GM19397 (cell line): Measurements from ENCODE around the gene TSHZ1.
"Not testable (repeated sequence)": the region's sequence is repeated elsewhere in the genome, so short reads cannot be mapped to it uniquely, and the experiment has no call there.

Experiments
- ATAC-seq: cut with Tn5 transposase; IDR thresholded peaks from one replicate; pipeline ENCODE4 v1.9.1; 2021; ENCODE audit warnings: mild to moderate bottlenecking, moderate library complexity; ENCODE audit not compliant: unreplicated experiment

The TSHZ1 gene

DNA sequence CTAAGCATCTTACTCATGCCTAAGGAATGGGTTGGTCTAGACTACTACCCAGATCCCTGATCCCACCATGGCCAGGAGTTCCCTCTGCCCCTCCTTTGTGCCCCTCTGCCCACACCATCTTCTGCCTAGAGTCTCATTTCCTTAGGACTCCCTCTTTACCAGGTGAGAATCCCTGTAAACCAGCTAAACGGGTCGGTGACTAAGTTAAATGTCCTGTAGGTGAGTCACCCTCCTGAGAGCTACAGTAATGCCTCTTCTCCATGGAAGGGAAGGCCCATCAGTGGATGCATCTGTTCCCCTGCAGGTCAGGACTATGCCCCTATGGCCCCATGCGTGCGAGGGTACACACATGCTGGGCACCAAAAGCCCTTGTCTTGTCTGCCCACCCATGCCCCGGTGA, 27.1 kb upstream of the TSHZ1 start:
- no peak for ATAC-seq

DNA sequence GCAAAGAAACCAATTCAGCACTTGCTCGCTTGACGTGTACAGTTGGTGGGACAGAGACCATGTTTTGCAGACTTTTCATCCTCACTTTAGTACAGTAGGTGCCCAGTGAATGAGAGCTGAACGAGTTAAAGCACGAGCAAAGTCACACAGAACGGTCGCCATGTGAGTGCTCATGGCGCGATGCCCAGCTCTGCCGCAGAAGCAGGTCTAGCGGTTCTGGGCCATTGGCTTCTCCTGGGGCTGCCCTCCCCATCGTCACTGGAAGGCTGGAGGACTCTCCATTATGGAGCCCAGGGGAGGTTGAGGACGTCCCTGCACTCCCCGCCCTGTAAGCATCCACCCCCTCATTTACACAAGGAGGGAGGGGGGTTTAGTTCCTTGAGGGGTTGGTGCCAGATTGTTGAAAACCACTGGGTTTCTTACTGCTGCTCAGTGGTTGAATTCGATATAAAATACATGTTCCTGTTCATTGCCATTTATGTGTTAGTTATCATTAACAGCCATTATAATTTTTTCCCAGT, 26.6 kb upstream of the TSHZ1 start:
- no peak for ATAC-seq

GRCh38 chr18:75185460-75185859, 25.1 kb upstream of the TSHZ1 start:
- ATAC-seq = no peak

DNA sequence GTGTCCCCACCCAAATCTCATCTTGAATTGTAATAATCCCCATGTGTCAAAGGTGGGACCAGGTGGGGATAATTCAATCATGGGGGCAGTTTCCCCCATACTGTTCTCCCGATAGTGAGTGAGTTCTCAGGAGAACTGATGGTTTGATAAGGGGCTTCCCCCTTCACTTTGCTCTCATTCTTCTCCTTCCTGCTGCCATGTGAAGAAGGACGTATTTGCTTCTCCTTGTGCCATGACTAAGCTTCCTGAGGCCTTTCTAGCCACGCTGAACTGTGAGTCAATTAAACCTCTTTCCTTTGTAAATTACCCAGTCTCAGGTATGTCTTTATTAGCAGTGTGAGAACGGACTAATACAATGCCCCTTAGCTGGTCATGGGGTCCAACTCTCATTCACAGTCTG, 22.9 kb upstream of the TSHZ1 start:
- not testable (repeated sequence) for ATAC-seq

- no peak for ATAC-seq
Measured at GRCh38 chr18:75189696-75190095, 20.9 kb upstream of the TSHZ1 start.

GRCh38 chr18:75192899-75193298, 17.7 kb upstream of the TSHZ1 start:
- ATAC-seq = no peak

- no peak for ATAC-seq
Measured at GRCh38 chr18:75198036-75198435, 12.6 kb upstream of the TSHZ1 start.

- no peak for ATAC-seq
Measured at GRCh38 chr18:75199327-75199726, 11.3 kb upstream of the TSHZ1 start.

- no peak for ATAC-seq
Measured at GRCh38 chr18:75200071-75200470, 10.5 kb upstream of the TSHZ1 start.

DNA sequence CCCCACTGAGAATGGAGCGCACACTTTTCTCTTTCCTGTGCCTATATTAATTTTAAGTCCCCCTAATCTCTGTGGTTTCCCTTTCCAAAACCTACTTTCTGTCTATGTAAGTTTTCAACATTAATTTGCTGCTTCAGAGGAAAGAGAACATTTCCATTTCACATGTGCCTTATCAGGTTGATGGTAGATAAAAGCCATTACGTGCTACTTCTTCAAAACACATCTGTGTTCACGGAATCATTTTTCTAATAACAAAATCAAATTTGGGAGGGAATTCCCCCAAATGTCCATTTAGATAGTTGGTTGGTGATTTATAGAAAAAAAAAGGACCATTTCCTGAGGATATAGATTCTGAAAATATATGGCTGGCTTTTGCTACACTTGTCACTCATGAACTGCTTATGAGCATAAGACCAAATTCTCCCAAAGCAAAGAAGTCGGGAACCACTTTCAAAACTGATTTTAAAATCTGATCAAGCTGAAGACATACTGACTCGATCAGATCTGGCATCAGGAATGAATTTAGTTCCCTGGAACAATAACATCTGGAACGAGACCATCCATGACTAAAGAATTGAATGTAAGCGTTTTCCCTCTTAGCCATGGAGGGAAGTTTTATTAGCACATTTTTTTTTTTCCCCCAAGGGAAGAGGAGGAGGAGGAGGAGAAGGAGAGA, 9.9 kb upstream of the TSHZ1 start:
- ATAC-seq = no peak

DNA sequence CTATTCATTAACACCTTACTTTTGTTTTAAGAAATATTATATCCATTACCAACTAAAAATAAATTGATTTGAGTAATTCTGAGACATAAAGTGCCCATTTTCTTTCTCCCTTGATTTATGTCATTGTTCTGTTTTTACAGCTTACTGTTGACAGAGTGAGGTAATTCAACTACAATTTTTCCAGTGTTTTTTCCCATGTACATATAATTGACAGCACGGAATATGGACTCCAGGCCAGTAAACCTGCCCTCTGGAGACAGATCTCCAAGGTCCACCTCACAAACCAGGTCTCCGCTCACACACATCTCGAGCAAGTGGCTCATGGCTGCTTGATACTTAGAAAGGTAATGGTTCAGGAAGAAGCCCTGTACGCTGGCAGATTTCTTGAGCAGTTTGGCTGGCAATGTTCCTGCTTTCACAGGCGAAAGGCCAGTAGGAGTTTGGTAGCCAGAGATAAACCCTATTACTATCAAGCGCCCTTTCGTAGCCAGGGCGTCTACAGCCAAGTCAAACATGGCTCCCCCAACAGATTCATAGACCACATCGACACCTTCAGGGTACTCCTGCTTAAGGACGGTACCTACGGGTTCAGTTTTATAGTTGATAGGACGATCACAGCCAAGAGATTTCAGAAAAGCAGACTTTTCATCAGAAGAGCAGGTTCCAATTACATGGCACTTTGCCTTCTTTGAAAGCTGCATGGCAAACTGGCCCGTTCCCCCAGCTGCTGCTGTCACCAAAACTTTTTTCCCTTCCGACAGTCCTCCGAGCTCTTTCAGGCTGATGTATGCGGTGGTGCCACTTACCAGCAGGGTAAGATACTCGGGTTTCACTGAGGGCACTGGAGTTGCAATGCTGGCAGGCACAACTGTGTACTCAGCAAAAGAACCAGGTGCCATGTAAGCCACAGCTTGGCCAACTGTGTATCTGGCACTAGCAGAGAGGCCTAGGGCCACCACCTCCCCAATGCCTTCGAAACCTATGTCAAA, 9.0 kb upstream of the TSHZ1 start:
- ATAC-seq = no peak

GRCh38 chr18:75202696-75203365, 7.8 kb upstream of the TSHZ1 start:
- no peak for ATAC-seq

- ATAC-seq = no peak
Measured at GRCh38 chr18:75203416-75204268, 7.0 kb upstream of the TSHZ1 start.

DNA sequence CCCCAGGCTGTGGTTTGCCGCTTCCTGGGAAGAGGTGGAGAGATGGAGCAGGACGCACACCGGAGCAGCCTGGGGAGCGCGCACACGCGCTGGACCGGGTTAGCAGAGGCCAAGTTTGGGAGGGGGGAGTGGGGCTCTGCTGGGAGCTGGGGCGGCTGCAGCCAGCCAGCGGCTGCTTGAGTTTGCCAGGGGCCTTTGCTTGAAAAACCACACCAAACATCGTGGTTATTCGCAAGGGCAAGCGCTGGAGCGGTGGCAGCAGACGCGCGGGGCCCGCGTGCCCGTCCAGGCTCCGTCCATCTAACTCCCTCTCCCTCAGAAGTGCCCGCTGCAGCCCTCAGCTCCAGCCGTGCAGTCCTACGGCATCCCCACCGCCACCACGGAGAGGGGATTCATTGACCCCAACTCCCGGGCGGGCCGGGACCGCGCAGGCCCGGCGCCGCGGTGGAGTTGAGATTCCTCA, 6.3 kb upstream of the TSHZ1 start:
- ATAC-seq = no peak

GRCh38 chr18:75204732-75205513, 5.7 kb upstream of the TSHZ1 start:
- no peak for ATAC-seq

DNA sequence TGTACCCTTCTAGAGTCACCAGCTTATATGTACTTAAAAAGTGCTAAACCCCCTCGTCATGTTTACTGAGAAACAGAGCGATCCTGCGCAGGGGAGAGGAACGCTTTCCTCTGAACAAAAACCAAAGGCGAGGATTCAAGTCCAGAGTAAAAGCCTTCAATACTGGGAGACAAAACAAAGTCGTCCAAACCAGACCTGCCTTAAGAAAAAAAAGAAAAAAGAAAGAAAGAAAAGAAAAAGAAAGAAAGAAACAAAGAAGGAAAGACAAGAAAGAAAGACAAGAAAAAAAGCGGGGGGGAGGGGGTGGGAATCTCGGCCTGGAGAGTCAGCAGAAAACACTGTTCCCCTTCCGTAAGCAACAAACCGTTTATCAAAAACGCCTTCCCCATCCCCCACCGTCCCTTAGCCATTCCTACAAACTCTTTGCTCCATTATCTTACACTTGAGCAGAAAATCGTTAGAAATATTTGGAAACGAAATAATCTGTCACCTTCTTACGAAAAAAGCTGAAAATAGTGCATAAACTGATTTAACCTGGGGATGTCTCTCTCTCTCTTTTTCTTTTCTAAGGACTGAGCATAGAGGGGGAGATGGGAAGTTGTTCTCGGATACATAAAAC, 5.0 kb upstream of the TSHZ1 start:
- no peak for ATAC-seq

DNA sequence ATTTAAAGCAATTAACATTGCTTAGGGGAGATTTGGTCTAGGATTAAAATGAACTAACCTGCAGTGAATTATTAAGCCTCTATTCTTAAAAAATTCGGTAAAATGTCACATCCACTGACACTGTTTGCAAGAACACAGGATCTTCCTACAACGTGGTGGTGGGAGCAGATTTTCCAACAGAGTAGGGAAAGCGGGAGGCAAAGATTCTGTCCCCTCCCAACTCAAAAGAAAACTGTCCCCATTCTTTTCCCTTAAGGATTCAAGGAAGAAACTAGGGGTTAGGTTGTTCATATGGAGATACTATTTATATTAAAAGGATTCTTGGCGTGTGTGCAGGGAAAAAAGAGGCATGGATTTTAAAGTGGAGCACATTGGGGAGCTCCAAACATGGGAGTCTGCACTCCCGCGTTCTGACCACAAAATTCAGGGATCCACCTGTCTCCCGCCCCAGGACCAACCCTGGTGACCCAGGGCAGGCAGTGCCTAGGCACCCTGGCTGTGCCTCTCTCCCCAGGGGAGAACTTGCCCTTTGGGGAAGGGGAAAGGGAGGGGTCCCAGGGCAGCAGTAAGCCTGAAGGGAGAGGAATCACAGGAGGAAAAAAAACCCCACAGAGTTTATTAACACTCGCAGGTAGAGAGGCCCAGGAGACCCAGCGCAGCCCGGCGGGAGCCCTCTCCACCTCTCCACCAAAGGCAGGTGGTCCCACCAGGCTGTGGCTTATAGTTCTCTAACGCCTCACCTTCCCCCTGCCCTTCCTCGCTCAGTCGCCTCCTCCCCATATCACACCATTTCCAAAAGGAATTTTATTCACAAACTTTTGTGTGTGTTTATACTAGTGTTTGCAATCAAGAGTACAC, 3.9 kb upstream of the TSHZ1 start:
- ATAC-seq = no peak
